Chondrocyte (in vitro differentiated cells): ENCODE results near the gene NTSR1. TPM values are rescaled to one million over a fixed set of nuclear protein-coding genes. Genes with fewer than 3 reads are reported as not detected.

Source experiments
- DNase-seq: peaks from one replicate; pipeline ENCODE4 v3.0.0; 2021; ENCODE audit warnings: mixed read lengths, low spot score
- H3K27ac Mint-ChIP-seq: one replicate; pipeline ENCODE4 v1.8.0; 2021; ENCODE audit warnings: mild to moderate bottlenecking, moderate library complexity, mixed read lengths; ENCODE audit not compliant: unreplicated experiment
- H3K27me3 Mint-ChIP-seq: 2 replicates; pipeline ENCODE4 v1.8.0; 2021; ENCODE audit warnings: low read depth, mixed read lengths
- H3K36me3 Mint-ChIP-seq: 2 replicates; pipeline ENCODE4 v1.8.0; 2021; ENCODE audit warnings: low read depth, mixed read lengths
- H3K4me1 Mint-ChIP-seq: 2 replicates; pipeline ENCODE4 v1.8.0; 2021; ENCODE audit warnings: low read depth, mild to moderate bottlenecking, mixed read lengths
- H3K4me3 Mint-ChIP-seq: one replicate; pipeline ENCODE4 v1.8.0; 2021; ENCODE audit warnings: mild to moderate bottlenecking, moderate library complexity, mixed read lengths; ENCODE audit not compliant: unreplicated experiment
- H3K9me3 Mint-ChIP-seq: 2 replicates; pipeline ENCODE4 v1.8.0; 2021; ENCODE audit warnings: low read depth, mixed read lengths
- CTCF ChIP-seq: fragments of 200-600 bp; sonication (generic); IDR thresholded peaks from 2 replicates; pipeline ENCODE4 v1.5.0; 2021; ENCODE audit warnings: antibody characterized with exemption, mild to moderate bottlenecking, moderate library complexity
- total RNA-seq: library from RNA; stranded (reverse); gene quantifications from 3 replicates; pipeline ENCODE4 v1.2.1, GENCODE V29; 2021

Gene NTSR1
- total RNA-seq, 1 donor from 2014 or later = not detected

DNA sequence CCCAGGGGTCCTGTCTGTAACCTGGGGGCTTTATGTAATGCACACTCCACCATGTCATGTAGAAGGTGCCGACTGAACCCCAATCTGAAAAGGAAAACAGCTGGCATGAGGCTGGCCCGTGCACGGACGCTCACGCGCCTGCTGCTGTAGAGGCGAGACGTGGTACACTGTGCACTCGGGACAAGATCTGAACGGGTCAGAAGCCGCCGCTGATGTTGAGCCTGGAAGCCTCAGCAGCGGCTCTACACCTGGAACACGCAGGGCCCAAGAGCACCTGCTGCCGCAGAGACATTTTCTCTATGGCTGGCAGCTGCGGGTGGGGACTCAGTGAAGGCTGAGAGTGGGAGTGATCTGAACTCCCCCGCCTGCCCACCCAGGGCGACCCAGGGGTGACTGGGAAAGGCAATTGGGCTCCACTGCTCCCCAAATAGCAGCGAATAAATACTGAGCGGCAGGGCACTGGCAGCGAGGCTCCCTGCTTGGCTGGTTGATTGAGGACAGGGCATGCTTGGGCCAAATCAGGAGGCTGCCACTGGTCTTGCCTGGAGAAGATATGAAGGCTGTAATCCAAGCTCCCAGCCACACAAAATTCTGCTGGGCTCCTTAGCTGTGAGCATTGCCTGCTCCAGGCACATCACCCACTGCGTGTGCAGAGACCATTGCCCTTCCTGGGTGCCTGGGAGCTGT is 93.5 kb downstream of the NTSR1 start:
- H3K36me3 Mint-ChIP-seq = peaks cover 15% of the 10 kb centered on the region
- H3K4me1 Mint-ChIP-seq = peaks cover 30% of the 10 kb centered on the region
- no peaks in the 10 kb centered on the region for H3K9me3 Mint-ChIP-seq
- H3K27me3 Mint-ChIP-seq = no peaks in the 10 kb centered on the region
- DNase-seq = no peak
- H3K4me3 Mint-ChIP-seq = no peak overlapping the region
- no peak overlapping the region for H3K27ac Mint-ChIP-seq
- TF ChIP-seq CTCF = no peak

- no peak for DNase-seq
- Mint-ChIP-seq H3K4me1 (peaks cover 21% of the 10 kb centered on the region), H3K27ac (peak overlapping the region; percentile 74), H3K9me3 (no peaks in the 10 kb centered on the region), H3K4me3 (peak overlapping the region; percentile 80), H3K36me3 (peaks cover 10% of the 10 kb centered on the region), H3K27me3 (no peaks in the 10 kb centered on the region)
- TF ChIP-seq CTCF = no peak
Observed at GRCh38 chr20:62804021-62804626, 95.5 kb downstream of the NTSR1 start.

DNA sequence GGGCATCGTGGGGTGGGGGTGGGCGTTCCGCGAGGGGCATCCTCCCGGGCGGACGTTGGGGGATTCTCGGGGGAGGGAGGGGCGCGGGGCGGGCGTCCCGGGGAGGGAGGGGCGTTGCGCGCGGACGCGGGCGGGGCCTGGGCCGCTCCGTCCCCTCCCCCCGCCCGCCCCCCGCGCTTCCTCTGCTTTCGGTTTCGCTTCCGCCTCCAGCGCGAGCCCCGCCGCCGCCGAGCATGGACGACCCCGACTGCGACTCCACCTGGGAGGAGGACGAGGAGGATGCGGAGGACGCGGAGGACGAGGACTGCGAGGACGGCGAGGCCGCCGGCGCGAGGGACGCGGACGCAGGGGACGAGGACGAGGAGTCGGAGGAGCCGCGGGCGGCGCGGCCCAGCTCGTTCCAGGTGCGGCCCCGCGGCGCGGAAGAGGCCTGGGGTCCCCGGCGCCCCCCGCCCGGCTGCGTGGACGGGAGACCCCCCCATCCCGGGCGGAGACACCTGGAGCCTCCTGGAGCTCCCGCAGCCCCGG is 96.1 kb downstream of the NTSR1 start, which contains the start of gene OGFR:
OGFR (plus strand) TSS at position 209 of the 528 bp plus-strand sequence; CDS start at position 234, 25 bp downstream.
- DNase-seq = no peak
- peak within 1 kb of the TSS; percentile 81 for H3K4me3 Mint-ChIP-seq
- peaks cover 7% of the 10 kb centered on the region for H3K36me3 Mint-ChIP-seq
- H3K27ac Mint-ChIP-seq = peak within 1 kb of the TSS; percentile 83
- H3K27me3 Mint-ChIP-seq = no peaks in the 10 kb centered on the region
- no peaks in the 10 kb centered on the region for H3K9me3 Mint-ChIP-seq
- H3K4me1 Mint-ChIP-seq = peaks cover 21% of the 10 kb centered on the region
- no peak for TF ChIP-seq CTCF

GRCh38 chr20:62805155-62805710 is 96.6 kb downstream of the NTSR1 start:
- H3K4me1 Mint-ChIP-seq = peaks cover 21% of the 10 kb centered on the region
- H3K4me3 Mint-ChIP-seq = peak overlapping the region; percentile 81
- no peak for TF ChIP-seq CTCF
- H3K36me3 Mint-ChIP-seq = peaks cover 7% of the 10 kb centered on the region
- H3K27me3 Mint-ChIP-seq = no peaks in the 10 kb centered on the region
- DNase-seq = no peak
- H3K27ac Mint-ChIP-seq = peak overlapping the region; percentile 59
- no peaks in the 10 kb centered on the region for H3K9me3 Mint-ChIP-seq

GRCh38 chr20:62805711-62806382 is 97.2 kb downstream of the NTSR1 start:
- H3K36me3 Mint-ChIP-seq = peaks cover 7% of the 10 kb centered on the region
- peak overlapping the region; percentile 59 for H3K27ac Mint-ChIP-seq
- TF ChIP-seq CTCF = no peak
- no peak for DNase-seq
- H3K9me3 Mint-ChIP-seq = no peaks in the 10 kb centered on the region
- H3K4me3 Mint-ChIP-seq = peak overlapping the region; percentile 81
- H3K4me1 Mint-ChIP-seq = peaks cover 21% of the 10 kb centered on the region
- H3K27me3 Mint-ChIP-seq = no peaks in the 10 kb centered on the region
